Esophagus muscularis mucosa (tissue), 4 donors: ENCODE data around the gene EVX2. TPM values are rescaled to one million over a fixed set of nuclear protein-coding genes. Genes with fewer than 3 reads are reported as not detected.

Experiments
- DNase-seq: peaks from one replicate; pipeline ENCODE4 v3.0.0-alpha.2; 2017; ENCODE audit errors: extremely low spot score
- H3K27ac ChIP-seq, 4 donors: fragments of 200-600 bp; sonication (generic); replicated peaks in 1 of 4; 1 replicate in 3 of 4; 2 replicates in 1 of 4; pipeline ENCODE4 v1.5.1; 2016 to 2019; ENCODE audit warnings: mild to moderate bottlenecking in 1 of 4
- H3K27me3 ChIP-seq, 4 donors: fragments of 200-600 bp; sonication (generic); one replicate each; pipeline versions ENCODE4 v1.5.1 to v1.6.0; 2016 to 2019
- H3K36me3 ChIP-seq, 4 donors: fragments of 200-600 bp; sonication (generic); one replicate each; pipeline ENCODE4 v1.5.1; 2016 to 2019
- H3K4me1 ChIP-seq, 4 donors: fragments of 200-600 bp; sonication (generic); one replicate each; pipeline ENCODE4 v1.5.1; 2016 to 2019
- H3K4me3 ChIP-seq, 4 donors: fragments of 200-600 bp; sonication (generic); 1 replicate in 2 of 4; 2 replicates in 2 of 4; pipeline ENCODE4 v1.5.1; 2016 to 2019; ENCODE audit warnings: mild to moderate bottlenecking in 4 of 4, moderate library complexity in 1 of 4
- H3K9me3 ChIP-seq, 4 donors: fragments of 200-600 bp; sonication (generic); 1 replicate in 3 of 4; 2 replicates in 1 of 4; pipeline ENCODE4 v1.5.1; 2016 to 2019
- CTCF ChIP-seq, 3 experiments: fragments of 200-600 bp in 2 of 3; fragments of 450-650 bp in 1 of 3; sonication (generic) in 2 of 3; IDR thresholded peaks; one replicate each; pipeline ENCODE4 v1.5.1; 2017 to 2019; ENCODE audit warnings: antibody characterized with exemption in 3 of 3, mild to moderate bottlenecking in 2 of 3, moderate library complexity in 1 of 3
- EP300 ChIP-seq: sonication (generic); formaldehyde crosslinking; IDR thresholded peaks from one replicate; pipeline ENCODE4 v1.6.1; 2017; ENCODE audit warnings: antibody characterized with exemption
- POLR2A ChIP-seq: fragments of 450-650 bp; IDR thresholded peaks from one replicate; pipeline ENCODE4 v1.6.1; 2017; ENCODE audit warnings: antibody characterized with exemption, moderate library complexity, mild to moderate bottlenecking, low read depth
- POLR2AphosphoS5 ChIP-seq, 2 donors: sonication (generic); formaldehyde crosslinking; IDR thresholded peaks; one replicate each; pipeline ENCODE4 v1.6.1; 2017; ENCODE audit warnings: antibody characterized with exemption in 2 of 2
- WGBS: methylation state at CpG from one replicate; pipeline ENCODE4 v1.1.5; 2018; 5-methylcytosine and 5-hydroxymethylcytosine counted together
- intact Hi-C: fragments of 100-400 bp; cut with DNase I; formaldehyde crosslinking; loops from one replicate; pipeline ENCODE4 v1.15.1; 2023
- total RNA-seq, 4 donors: library from RNA; depleted of rRNA; stranded (reverse); fragments of >200 nt; gene quantifications; one replicate each; pipeline versions ENCODE4 v1.1.0 to v1.2.1, GENCODE V29; 2016

EVX2 gene
- total RNA-seq, 4 donors from 2014 or later, result 0.11 TPM; not detected in 3

GRCh38 chr2:176085861-176086771 is 2.4 kb upstream of the EVX2 start:
- no peak for DNase-seq
- intact Hi-C loops, result loop anchor here (10.0 kb wide), 1 partner anchor 1751 kb away; the partner anchor contains the start of gene SP9
- Histone ChIP-seq H3K9me3 (peaks cover 0 to 3% (median 0%) of the 10 kb centered on the region in 4 donors), H3K4me1 (peaks cover 20 to 57% (median 48%) of the 10 kb centered on the region in 4 donors), H3K27ac (no peak overlapping the region), H3K4me3 (no peak overlapping the region), H3K27me3 (peaks cover 5 to 100% (median 91%) of the 10 kb centered on the region in 4 donors), H3K36me3 (no peaks in the 10 kb centered on the region)
- TF ChIP-seq EP300 (no peak), CTCF (IDR thresholded peaks at IDR 0.05) (peak in 2 of 3 experiments; percentile 18 to 32)
- 5% methylated on average over 34 of the region's 46 CpGs for WGBS

- peaks cover 24 to 63% (median 57%) of the 10 kb centered on the region in 4 donors for H3K4me1 ChIP-seq
- H3K27ac ChIP-seq, result no peak overlapping the region
These were observed 1.5 kb upstream of the EVX2 start for GRCh38 chr2:176085120-176085788.

GRCh38 chr2:176084611-176085119 is 903 bp upstream of the EVX2 start:
- H3K27ac ChIP-seq, result no peak overlapping the region
- intact Hi-C loops, result loop anchor here (10.0 kb wide), 1 partner anchor 1750 kb away; the partner anchor contains the start of gene SP9
- peaks cover 5 to 100% (median 94%) of the 10 kb centered on the region in 4 donors for H3K27me3 ChIP-seq
- peaks cover 27 to 68% (median 62%) of the 10 kb centered on the region in 4 donors for H3K4me1 ChIP-seq
- WGBS, result 5% methylated on average over 26 of the region's 26 CpGs
- no peak for DNase-seq
- peaks cover 0 to 3% (median 0%) of the 10 kb centered on the region in 4 donors for H3K9me3 ChIP-seq
- TF ChIP-seq POLR2A (no peak), POLR2AphosphoS5 (IDR thresholded peaks at IDR 0.05) (no peak), CTCF (IDR thresholded peaks at IDR 0.05) (no peak), EP300 (no peak)
- no peaks in the 10 kb centered on the region for H3K36me3 ChIP-seq
- no peak overlapping the region for H3K4me3 ChIP-seq

More at GRCh38 chr2:176085120-176085788, 1.5 kb upstream of the EVX2 start:
- no peak overlapping the region for H3K4me3 ChIP-seq
- no peak for TF ChIP-seq EP300
- TF ChIP-seq POLR2A, result no peak
- no peak for TF ChIP-seq CTCF (IDR thresholded peaks at IDR 0.05)
- no peak for TF ChIP-seq POLR2AphosphoS5 (IDR thresholded peaks at IDR 0.05)
- H3K36me3 ChIP-seq, result no peaks in the 10 kb centered on the region
- intact Hi-C loops, result loop anchor here (10.0 kb wide), 1 partner anchor 1750 kb away; the partner anchor contains the start of gene SP9
- H3K27me3 ChIP-seq, result peaks cover 5 to 100% (median 95%) of the 10 kb centered on the region in 4 donors
- DNase-seq, result no peak
- 5% methylated on average over 29 of the region's 40 CpGs for WGBS
- peaks cover 0 to 3% (median 0%) of the 10 kb centered on the region in 4 donors for H3K9me3 ChIP-seq

- DNase-seq, result no peak
- Histone ChIP-seq H3K4me1 (peaks cover 28 to 67% (median 65%) of the 10 kb centered on the region in 4 donors), H3K27me3 (peaks cover 3 to 100% (median 95%) of the 10 kb centered on the region in 4 donors), H3K4me3 (peak overlapping the region in 1 of 4 donors; percentile 8), H3K9me3 (peaks cover 0 to 3% (median 0%) of the 10 kb centered on the region in 4 donors), H3K27ac (no peak overlapping the region), H3K36me3 (no peaks in the 10 kb centered on the region)
- TF ChIP-seq POLR2A, result no peak
- no peak for TF ChIP-seq POLR2AphosphoS5 (IDR thresholded peaks at IDR 0.05)
- TF ChIP-seq EP300, result no peak
- no peak for TF ChIP-seq CTCF (IDR thresholded peaks at IDR 0.05)
- 9% methylated on average over 26 of the region's 66 CpGs for WGBS
- intact Hi-C loops, result loop anchor here (10.0 kb wide), 1 partner anchor 1748 kb away; the partner anchor contains the start of gene SP9
These were observed 674 bp downstream of the EVX2 start for GRCh38 chr2:176082824-176083751.
